Thyroid gland (tissue), 4 donors: Measurements from ENCODE around the gene GCA. TPM values are rescaled to one million over a fixed set of nuclear protein-coding genes. Genes with fewer than 3 reads are reported as not detected.

ENCODE experiments used
- DNase-seq, 2 donors: peaks; one replicate each; pipeline ENCODE4 v3.0.0-alpha.2; 2019
- H3K27ac ChIP-seq, 3 donors: fragments of 200-600 bp; sonication (generic); 1 replicate in 2 of 3; 2 replicates in 1 of 3; pipeline ENCODE4 v1.5.1; 2016 to 2019; ENCODE audit warnings: mild to moderate bottlenecking in 1 of 3, moderate library complexity in 1 of 3
- H3K27me3 ChIP-seq: fragments of 200-600 bp; sonication (generic); one replicate; pipeline ENCODE4 v1.5.1; 2019
- H3K36me3 ChIP-seq, 2 donors: fragments of 200-600 bp; sonication (generic); one replicate each; pipeline ENCODE4 v1.5.1; 2016 to 2019
- H3K4me1 ChIP-seq, 2 donors: fragments of 200-600 bp; sonication (generic); one replicate each; pipeline ENCODE4 v1.5.1; 2017 to 2019
- H3K4me3 ChIP-seq, 3 donors: fragments of 200-600 bp; sonication (generic); replicated peaks in 1 of 3; 1 replicate in 2 of 3; 2 replicates in 1 of 3; pipeline ENCODE4 v1.5.1; 2016; ENCODE audit warnings: mild to moderate bottlenecking in 1 of 3
- H3K9me3 ChIP-seq: fragments of 200-600 bp; sonication (generic); one replicate; pipeline ENCODE4 v1.5.1; 2017
- CTCF ChIP-seq, 6 experiments: fragments of 200-600 bp in 3 of 6; fragments of 450-650 bp in 3 of 6; sonication (generic) in 3 of 6; IDR thresholded peaks; one replicate each; pipeline ENCODE4 v1.5.1; 2016 to 2019; ENCODE audit warnings: antibody characterized with exemption in 6 of 6, mild to moderate bottlenecking in 2 of 6, inconsistent platforms in 1 of 6, moderate library complexity in 1 of 6
- POLR2A ChIP-seq, 2 donors: fragments of 450-650 bp; IDR thresholded peaks; one replicate each; pipeline ENCODE4 v1.6.1; 2017; ENCODE audit warnings: antibody characterized with exemption in 2 of 2, mild to moderate bottlenecking in 2 of 2, moderate library complexity in 1 of 2
- WGBS, 2 donors: methylation state at CpG; one replicate each; pipeline ENCODE4 v1.1.5; 2017; 5-methylcytosine and 5-hydroxymethylcytosine counted together
- intact Hi-C: fragments of 100-400 bp; cut with DNase I; formaldehyde crosslinking; loops from one replicate; pipeline ENCODE4 v1.15.1; 2023
- total RNA-seq, 4 donors: library from RNA; depleted of rRNA; stranded (reverse); fragments of >200 nt; gene quantifications; one replicate each; pipeline ENCODE4 v1.2.3, GENCODE V29; 2016

The GCA gene
- total RNA-seq, 4 donors from 2014 or later = 15.7 to 36.8 (median 31.6) TPM

GRCh38 chr2:162365392-162365791 lies 21.5 kb downstream of the GCA start:
- H3K4me3 ChIP-seq = no peak overlapping the region
- WGBS, 2 donors = 94 to 95% methylated on average over 2 of the region's 2 CpGs
- H3K27me3 ChIP-seq = no peaks in the 10 kb centered on the region
- H3K4me1 ChIP-seq = no peaks in the 10 kb centered on the region
- DNase-seq = no peak
- no peaks in the 10 kb centered on the region for H3K36me3 ChIP-seq
- no peak overlapping the region for H3K27ac ChIP-seq
- intact Hi-C loops = no loop called here
- no peaks in the 10 kb centered on the region for H3K9me3 ChIP-seq
- TF ChIP-seq POLR2A (IDR thresholded peaks at IDR 0.05) (no peak), CTCF (IDR thresholded peaks at IDR 0.05) (no peak)

GRCh38 chr2:162368494-162368893 lies 24.6 kb downstream of the GCA start:
- WGBS, 2 donors = 71 to 86% methylated on average over 1 of the region's 1 CpG
- intact Hi-C loops = no loop called here
- Histone ChIP-seq H3K4me1 (no peaks in the 10 kb centered on the region), H3K36me3 (no peaks in the 10 kb centered on the region), H3K27ac (no peak overlapping the region), H3K4me3 (no peak overlapping the region), H3K9me3 (no peaks in the 10 kb centered on the region), H3K27me3 (no peaks in the 10 kb centered on the region)
- no peak for TF ChIP-seq CTCF (IDR thresholded peaks at IDR 0.05)
- no peak for TF ChIP-seq POLR2A (IDR thresholded peaks at IDR 0.05)
- no peak for DNase-seq

- Histone ChIP-seq H3K4me3 (no peak overlapping the region), H3K4me1 (no peaks in the 10 kb centered on the region), H3K9me3 (no peaks in the 10 kb centered on the region), H3K27me3 (no peaks in the 10 kb centered on the region), H3K36me3 (no peaks in the 10 kb centered on the region), H3K27ac (no peak overlapping the region)
- TF ChIP-seq CTCF (IDR thresholded peaks at IDR 0.05) (no peak), POLR2A (IDR thresholded peaks at IDR 0.05) (no peak)
- no peak for DNase-seq
- intact Hi-C loops = no loop called here
- WGBS, 2 donors = 78 to 79% methylated on average over 1 of the region's 1 CpG
Observed at GRCh38 chr2:162369551-162369950, 25.6 kb downstream of the GCA start.

GRCh38 chr2:162370931-162371330 lies 27.0 kb downstream of the GCA start:
- no peak overlapping the region for H3K27ac ChIP-seq
- 84 to 85% methylated on average over 3 of the region's 3 CpGs for WGBS, 2 donors

GRCh38 chr2:162372818-162373217 lies 28.9 kb downstream of the GCA start:
- H3K9me3 ChIP-seq = no peaks in the 10 kb centered on the region
- no peaks in the 10 kb centered on the region for H3K27me3 ChIP-seq
- no peak for TF ChIP-seq CTCF (IDR thresholded peaks at IDR 0.05)
- TF ChIP-seq POLR2A (IDR thresholded peaks at IDR 0.05) = no peak
- no peaks in the 10 kb centered on the region for H3K36me3 ChIP-seq
- no peak overlapping the region for H3K27ac ChIP-seq
- no peak overlapping the region for H3K4me3 ChIP-seq
- intact Hi-C loops = no loop called here
- no peak for DNase-seq
- no peaks in the 10 kb centered on the region for H3K4me1 ChIP-seq

More at GRCh38 chr2:162370931-162371330, 27.0 kb downstream of the GCA start:
- no peak for DNase-seq
- Histone ChIP-seq H3K36me3 (no peaks in the 10 kb centered on the region), H3K27me3 (no peaks in the 10 kb centered on the region), H3K4me1 (no peaks in the 10 kb centered on the region), H3K4me3 (no peak overlapping the region), H3K9me3 (no peaks in the 10 kb centered on the region)
- intact Hi-C loops = no loop called here
- TF ChIP-seq POLR2A (IDR thresholded peaks at IDR 0.05) (no peak), CTCF (IDR thresholded peaks at IDR 0.05) (no peak)
